Fibroblast of skin of abdomen (primary cell): Measurements from ENCODE around the gene STRAP. TPM values are rescaled to one million over a fixed set of nuclear protein-coding genes. Genes with fewer than 3 reads are reported as not detected.
A peak's percentile ranks its signal among the peaks of the same experiment; 100 is the strongest.

Source experiments
- DNase-seq: peaks from one replicate; pipeline ENCODE4 v3.0.0-alpha.2; 2013
- polyA plus RNA-seq, 2 experiments: library from polyadenylated mRNA; unstranded; fragments of 120-200 nt; gene quantifications; one replicate each; pipeline ENCODE4 v1.2.1, GENCODE V29; 2013; ENCODE audit not compliant: insufficient read length in 2 of 2

Gene STRAP, protein sequence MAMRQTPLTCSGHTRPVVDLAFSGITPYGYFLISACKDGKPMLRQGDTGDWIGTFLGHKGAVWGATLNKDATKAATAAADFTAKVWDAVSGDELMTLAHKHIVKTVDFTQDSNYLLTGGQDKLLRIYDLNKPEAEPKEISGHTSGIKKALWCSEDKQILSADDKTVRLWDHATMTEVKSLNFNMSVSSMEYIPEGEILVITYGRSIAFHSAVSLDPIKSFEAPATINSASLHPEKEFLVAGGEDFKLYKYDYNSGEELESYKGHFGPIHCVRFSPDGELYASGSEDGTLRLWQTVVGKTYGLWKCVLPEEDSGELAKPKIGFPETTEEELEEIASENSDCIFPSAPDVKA
- polyA plus RNA-seq (2013, experiment 1 of 2; ENCODE audit: insufficient read length), result 208 TPM
- 211 TPM for polyA plus RNA-seq (2013, experiment 2 of 2; ENCODE audit: insufficient read length)

DNA sequence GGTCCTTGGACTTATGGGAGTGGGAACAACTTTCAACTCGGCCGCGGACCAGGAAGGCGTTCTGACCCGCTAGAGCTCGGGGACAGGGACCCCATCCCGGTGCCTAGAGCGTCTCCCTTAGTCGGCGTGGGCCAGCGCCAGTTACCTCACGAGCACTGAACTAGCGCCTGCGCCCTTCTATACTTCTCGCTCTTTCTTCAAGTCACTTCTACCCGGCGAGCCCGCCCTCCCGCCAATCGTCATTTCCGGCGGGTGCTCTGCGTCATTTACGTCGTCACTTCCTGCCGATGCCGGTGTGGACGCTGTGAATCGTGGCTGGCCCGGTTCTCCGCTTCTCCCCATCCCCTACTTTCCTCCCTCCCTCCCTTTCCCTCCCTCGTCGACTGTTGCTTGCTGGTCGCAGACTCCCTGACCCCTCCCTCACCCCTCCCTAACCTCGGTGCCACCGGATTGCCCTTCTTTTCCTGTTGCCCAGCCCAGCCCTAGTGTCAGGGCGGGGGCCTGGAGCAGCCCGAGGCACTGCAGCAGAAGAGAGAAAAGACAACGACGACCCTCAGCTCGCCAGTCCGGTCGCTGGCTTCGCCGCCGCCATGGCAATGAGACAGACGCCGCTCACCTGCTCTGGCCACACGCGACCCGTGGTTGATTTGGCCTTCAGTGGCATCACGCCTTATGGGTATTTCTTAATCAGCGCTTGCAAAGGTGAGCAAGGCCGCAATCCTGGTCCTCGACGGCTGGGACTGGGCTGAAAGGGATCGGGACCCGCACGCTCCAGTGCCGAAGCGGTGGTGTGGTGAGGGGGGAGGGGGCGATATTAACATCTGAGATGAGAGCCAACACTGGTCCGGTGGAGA, at the start of gene STRAP:
STRAP (plus strand) TSS at position 270 of the 854 bp plus-strand sequence; CDS start at position 591, 321 bp downstream.
- peak; percentile 97 for DNase-seq

DNA sequence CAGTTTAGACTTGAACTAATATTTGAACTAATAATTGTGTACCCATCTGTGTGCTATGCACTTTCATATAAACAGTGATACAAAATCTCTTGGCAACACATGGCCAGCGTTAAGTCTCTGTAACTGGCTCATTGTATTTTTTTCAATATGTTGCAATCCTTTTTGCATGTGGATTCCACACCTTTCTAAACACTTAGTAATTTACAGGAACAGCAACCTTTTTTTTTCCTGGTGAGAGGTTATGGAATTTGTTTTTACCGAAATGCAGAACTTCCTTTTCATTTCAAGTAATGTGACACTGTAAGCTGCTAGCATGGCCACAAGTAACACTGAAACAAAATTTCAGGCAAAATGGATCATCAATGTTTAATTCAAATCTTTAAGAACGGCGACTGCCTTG, 47.6 kb upstream of the STRAP start:
- DNase-seq, result peak; percentile 27

DNA sequence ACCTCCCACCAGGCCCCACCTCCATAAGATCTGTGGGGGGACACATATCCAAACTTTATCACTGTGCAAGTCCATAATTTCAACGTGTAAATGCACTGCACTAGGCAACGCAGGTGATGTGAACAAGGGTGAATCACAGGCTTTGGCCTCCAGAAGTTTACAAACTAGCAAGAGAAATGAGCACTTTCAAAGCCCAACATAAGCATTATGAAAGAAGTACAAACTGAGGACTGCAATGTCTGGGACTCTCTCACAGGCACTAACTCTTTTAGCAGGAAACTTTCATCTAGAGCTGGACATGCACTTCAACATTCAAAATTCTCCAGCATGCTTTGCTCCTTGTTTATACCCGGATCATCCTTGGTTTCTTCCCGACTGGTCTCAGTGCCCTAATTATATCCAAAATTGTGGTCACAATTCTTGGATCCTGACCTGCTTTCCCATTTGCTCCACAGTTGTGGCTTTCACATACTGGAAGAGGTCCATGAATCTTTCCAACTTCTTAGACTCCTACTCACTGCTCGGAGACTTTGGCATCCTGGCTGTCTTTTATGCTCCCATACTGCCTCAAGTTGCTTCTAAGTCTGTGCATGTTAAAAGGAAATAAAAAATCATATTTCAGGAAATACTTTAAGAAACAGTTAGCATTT, 44.9 kb upstream of the STRAP start:
- DNase-seq, result peak; percentile 92

DNA sequence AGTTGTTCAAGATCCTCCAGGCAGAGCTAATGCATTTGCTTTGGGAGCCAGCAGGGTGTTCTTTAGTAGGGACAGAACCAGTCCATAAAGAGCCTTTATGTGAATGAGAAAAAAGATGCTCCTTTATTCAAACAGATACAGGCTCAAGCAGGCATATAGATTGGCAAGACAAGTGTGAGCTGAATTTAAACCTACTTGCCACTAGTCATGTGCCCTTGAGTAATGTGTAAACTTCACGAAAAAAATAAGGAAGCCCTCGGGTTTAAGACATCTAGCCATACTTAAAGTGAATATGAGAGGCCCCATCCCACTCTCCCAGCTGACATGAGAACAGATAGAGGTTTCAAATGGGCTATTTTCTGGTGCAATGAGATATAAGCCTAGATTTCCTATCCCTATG, 43.1 kb upstream of the STRAP start:
- DNase-seq, result no peak

DNA sequence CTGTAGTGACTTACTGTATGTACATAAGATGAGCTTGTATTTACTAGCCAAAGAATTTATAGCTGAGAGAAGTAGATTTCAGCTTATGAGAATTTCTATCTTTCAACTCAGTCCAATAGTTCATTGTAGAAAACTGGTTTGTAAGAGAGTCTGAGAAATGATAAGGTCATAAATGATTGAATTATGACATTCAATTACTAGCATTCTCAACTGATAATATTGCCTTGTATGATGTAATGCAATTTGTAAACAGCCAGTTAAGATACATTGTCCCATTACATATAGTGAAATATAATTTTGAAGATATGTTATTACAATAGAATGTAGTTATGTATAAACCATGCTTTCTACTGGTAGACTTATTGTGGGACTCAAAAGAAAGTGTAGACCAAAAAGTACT, 42.5 kb upstream of the STRAP start:
- DNase-seq, result no peak

DNA sequence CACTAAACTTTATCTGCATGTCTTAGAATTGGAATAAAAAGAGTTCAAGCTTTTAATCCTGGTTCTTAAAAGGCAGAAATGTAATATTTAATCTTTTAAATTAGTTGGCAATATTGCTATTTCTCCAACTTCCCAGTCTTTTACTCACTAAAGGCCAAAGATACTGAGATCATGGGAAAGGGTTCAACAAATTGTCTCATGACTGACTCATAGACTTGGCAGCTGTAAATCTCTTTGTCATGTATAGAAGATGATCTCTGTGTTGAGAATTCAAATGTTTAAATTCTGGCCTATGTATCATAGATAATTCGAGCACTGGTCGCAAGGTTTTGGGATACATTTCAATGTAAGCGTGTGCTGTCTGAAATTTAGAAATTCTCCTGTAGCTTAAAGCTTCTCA, 40.1 kb upstream of the STRAP start:
- peak; percentile 92 for DNase-seq

DNA sequence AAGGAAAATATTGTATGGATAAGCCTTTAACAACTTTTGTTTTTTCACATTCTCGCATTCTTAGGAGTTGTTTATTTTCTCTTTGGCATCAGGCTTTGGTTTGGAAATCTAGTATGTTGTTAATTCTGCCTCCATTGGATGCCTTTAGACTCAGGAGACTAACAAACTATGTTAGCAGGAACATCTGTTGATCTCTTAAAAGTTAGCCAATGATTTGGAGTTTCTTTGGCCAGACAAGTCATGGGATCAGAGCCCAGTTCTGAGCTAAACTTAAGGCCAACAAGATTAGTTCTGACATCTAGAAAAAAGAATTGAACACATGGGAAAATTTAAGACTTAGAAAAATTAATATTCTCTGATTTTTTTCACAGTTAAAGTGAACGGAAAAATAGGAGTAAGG, 35.3 kb upstream of the STRAP start:
- DNase-seq, result peak; percentile 58

DNA sequence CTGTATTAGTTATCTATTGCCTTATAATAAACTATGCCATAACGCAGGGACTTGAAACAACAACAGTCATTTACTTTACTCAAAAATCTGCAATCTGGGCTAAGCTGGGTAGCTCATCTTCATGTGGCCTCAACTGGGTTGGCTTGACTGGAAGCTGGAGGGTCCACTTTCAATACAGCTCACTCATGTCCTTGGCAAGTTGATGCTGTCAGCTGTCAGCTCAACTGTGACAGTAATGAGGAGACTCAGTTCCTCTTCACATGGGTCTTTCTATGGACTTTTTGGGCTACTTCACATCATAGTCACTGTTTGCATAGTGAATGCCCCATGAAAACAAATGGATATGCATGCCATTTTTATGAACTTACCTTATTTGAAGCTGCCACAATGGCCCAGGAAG, 33.6 kb upstream of the STRAP start:
- DNase-seq, result no peak

DNA sequence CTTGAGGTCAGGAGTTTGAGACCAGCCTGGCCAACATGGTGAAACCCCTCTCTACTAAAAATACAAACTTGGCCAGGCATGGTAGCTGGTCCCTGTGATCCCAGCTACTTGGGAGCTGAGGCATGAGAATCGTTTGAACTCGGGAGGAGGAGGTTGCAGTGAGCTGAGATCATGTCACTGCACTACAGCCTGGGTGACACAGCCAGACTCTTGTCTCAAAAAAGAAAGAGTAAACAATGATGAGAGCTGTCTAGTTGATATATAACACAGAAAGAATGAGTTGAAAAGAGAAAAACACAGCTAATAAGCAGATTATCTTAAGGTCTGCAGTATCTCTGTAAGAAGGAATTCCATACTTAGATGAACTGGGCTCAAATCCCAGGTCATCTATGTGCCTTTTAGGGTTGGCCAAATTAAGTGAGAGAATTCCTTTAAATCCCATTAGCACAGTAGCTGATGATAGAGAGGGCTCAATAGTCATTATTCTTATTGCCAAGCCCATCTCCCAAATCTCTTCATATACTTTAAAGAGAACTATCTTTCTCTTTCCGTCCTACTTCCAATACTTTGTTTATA, 31.1 kb upstream of the STRAP start:
- no peak for DNase-seq

DNA sequence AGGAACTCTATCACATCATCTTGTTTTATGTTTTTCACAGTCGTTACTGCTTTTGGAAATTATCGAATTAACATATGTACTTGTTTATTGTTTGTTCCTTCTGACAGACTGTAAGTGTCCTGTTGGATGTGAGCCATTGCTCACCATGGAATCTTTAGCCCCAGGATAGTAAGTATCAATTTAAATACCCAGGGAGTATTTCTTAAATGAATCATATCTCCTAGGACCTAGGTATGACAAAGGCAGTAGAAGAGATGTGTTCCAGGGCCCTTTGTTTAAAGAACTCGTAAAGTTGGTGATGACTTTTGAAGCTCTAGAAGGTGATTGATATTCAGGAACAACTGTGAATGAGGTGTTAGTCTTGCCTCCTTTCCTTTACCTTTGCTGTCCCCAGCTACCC, 30.3 kb upstream of the STRAP start:
- DNase-seq, result no peak

DNA sequence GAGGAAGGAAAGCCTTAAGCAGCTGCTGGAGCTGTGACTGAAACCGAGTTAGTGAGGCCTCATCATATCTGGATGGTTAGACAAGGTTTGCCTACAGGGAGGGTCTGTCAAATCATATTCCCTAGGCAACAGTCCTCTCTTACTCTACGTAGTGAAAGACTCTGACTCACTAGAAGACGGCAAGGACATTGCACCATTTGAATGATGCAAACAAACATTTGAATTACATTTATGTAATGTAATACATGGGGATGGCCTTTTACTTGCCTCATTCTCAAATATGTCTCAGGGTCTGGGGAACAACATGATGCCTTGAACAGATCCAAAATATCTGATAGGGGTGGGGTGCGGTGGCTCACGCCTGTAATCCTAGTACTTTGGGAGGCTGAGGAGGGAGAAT, 29.8 kb upstream of the STRAP start:
- peak; percentile 64 for DNase-seq

DNA sequence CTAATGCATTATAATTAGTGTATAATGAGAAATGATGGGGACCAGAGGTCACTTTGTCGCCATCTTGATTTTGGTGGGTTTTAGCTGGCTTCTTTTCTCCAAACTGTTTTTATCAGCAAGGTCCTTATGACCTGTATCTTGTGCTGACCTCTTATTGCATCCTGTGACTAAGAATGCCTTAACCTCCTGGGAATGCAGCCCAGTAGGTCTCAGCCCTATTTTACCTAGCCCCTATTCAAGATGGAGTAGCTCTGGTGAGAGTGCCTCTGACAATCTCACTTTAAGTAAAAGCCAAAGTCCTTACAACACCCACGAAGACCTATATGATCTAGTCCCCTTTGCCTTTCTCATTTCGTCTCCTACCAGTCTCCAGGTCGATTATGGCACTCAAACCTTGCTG, 28.3 kb upstream of the STRAP start:
- no peak for DNase-seq

DNA sequence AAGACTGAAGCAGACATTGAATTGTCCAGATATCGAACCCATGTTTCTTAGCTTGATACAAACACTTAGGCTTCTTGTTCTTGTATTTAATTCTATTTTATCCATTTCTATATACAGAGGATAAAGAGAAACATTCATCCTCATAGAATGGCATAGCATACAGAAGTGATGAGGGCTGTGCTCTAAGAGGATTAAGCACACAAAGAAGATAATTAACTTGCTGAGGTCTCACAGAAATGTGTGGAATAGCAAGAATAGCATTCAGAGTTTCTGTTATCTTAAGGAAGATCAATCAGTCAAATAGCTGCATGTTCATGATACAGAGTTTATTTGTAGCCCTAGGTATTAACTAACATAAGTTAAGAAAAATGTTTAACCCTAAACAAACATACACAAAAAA, 27.3 kb upstream of the STRAP start:
- DNase-seq, result no peak

DNA sequence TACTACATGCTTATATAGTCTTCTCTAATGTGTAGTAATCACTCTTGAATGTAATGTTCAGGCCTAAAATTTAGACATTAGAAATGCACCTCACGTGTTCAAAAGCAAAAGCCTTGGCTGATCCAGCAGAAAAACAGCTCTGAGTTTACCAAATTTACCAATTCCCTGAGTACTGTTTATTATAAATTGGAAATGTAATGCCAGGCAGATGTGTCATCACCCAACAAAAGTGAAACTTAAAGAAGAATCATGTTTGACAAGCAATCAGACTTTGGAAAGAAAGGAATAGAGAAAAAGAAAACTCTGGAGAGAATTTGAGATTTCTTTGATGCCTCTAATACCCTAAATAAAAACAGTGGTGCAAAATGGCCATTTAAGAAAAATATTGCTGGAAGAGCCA, 26.5 kb upstream of the STRAP start:
- peak; percentile 41 for DNase-seq

DNA sequence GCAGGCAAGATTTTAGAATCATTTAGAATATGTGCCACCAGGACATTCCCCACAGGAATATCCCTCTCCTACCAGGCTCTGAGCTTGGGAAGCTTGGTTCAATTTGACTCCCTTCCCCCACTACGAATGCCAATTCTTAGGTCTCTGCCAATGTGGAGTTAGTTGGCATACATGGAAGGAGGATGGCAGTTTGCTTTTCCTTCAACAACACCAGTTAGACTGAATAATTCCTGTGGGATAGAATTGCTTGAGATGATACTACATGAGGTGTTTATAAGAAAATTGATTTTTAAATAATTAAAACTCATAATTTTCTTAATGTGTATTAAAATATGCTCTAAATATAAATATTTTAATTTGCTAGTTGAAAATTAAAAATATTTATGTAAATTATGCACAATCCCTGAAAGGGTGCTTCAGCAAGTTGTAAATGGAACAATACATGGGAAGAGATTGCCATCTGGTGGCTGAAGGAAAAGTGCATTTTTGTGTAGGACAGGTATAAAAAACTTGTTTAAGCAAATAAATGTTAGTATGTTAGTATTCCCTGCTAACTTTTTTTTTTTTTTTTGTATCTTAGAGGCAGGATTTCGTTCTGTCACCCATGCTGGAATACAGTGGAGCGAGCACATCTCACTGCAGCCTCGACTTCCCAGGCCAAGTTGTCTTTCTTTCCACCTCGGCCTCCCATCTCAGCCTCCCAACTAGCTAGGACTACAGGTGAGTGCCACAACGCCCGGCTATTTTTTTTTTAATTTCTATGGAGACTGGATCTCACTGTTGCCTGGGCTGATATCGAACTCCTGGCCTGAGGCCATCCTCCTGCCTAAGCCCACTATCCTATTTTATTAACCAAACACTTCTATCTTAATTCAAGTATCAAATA, 25.8 kb upstream of the STRAP start:
- DNase-seq, result peak; percentile 62

DNA sequence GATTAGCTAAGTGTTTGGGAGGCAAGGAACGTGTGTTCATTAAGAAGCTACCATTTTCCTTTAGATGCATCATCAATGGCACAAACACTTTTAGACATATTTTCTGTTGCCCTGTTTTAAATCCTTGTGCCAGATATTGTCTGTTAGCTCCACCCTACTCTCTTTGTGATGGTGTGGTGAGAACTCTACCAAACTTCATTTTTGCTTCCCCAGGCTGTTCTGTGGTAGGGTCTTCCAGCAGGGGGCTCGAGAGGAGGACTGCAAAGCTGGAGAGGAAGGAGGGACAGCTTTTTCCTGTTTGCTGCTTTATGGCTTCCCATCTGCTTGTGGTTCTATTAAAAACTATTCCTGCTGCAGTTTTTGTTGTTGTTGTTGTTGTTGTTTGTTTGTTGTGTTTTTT, 23.8 kb upstream of the STRAP start:
- no peak for DNase-seq

DNA sequence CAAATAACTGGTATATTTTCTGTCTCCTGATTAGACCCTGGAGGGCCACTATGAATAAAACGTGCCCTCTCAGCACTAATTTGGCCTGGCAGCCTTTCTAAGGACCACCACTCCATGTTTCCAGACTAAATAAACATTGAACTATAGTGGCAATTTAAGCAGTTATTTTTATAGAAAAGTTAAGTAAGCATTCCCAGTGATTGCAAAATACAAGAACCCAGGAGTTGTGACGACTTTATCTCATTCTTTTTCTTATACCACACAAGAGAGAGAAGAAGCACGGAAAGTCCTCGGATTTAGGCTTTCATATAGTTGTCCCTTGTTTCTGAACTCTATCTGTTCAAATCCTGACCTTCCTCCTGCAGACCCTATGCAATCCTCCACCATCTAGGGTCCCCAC, 23.1 kb upstream of the STRAP start:
- DNase-seq, result no peak

DNA sequence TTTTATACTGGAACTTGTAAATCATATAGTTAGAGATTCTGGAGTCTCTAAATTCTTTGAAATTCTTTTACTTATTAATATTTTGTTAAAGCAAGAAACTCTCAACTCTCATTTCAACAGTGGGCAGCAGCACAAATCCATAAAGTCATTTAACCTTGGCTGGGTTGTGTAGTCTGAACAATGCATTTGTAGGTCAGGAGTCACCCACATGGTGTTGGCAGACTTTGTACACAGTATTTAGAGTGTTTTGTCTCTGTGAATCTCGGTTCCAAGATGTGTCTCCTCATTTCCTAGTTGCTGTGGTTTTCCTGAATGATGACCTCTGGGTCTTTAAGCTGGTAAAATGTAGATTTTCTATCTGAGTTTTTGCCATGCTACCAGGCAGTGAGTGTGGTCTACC, 20.8 kb upstream of the STRAP start:
- DNase-seq, result no peak

DNA sequence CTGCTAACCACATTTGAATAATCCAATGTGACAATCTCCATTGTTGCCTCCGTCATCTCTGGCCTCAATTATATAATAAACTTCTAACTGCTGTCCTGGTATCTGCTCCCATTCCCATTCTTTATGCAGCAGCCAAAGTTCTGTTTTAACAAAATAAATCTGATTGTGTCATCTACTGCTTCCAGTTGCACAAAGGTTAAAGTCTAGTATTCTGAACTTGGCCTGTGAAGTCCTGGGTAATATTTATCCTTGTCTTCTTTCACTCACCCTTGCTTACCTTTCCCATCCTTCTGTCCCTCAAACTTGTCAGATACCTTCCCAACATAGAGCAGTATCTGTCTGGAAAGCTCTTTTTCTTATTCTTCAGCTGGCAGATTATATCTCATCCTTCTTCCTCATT, 19.3 kb upstream of the STRAP start:
- DNase-seq, result no peak

DNA sequence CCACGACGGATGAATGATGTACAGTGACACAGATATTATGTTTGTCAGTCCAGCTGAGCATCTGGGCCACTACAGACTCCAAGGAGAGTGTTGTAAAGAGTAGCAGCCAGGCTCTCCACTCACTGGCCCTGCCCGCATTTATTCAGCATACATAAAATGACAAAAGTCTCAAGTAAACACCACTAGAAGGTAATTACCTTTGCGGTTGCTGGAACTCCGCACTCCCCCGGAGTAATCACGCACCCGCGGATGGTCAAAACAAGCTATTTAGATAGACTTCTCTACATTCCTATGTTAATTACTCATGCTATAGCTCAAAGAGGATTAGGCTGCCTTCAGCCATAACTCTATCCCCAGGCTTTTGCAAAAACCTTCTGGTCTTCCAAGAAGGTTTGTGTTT, 18.8 kb upstream of the STRAP start:
- peak; percentile 46 for DNase-seq

DNA sequence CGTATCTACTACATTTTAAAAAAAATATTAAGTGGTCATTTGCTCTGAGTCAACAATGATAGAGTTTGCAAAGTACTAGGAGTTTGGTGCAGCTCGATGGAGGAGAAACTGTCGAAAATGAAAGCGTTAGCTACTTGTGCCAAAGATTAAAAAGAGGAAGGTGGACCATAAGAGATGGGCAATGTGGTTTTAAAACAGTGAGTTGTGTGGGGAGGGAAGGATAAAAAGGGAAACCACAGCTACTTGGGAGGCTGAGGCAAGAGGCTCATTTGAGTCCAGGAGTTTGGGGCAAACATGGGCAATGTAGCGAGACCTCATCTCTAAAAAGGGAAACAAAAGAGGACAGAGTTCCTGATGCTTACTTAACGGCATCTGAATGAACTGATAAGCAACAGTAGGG, 18.2 kb upstream of the STRAP start:
- no peak for DNase-seq

DNA sequence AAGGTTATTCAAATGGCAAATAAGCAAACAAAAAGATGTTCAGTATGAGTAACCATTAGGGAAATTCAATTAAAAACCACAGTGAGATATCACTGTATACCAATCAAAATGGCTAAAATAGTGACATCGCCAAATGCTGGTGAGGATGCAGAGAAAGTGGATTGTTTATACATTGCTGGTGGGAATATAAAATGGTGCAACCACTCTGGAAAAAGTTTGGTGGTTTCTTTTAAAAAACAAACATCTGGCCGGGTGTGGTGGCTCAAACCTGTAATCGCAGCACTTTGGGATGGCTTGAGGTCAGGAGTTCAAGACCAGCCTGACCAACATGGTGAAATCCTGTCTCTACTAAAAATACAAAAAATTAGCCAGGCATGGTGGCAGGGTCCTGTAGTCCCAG, 14.0 kb upstream of the STRAP start:
- no peak for DNase-seq
